Endothelial cell (in vitro differentiated cells): ENCODE results near the gene EAF2. TPM values are rescaled to one million over a fixed set of nuclear protein-coding genes. Genes with fewer than 3 reads are reported as not detected.

Source experiments
- DNase-seq: peaks from one replicate; pipeline ENCODE4 v3.0.0; 2021; ENCODE audit warnings: low spot score
- H3K27ac Mint-ChIP-seq: one replicate; pipeline ENCODE4 v1.8.0; 2021; ENCODE audit warnings: mixed read lengths, inconsistent platforms; ENCODE audit not compliant: unreplicated experiment
- H3K27me3 Mint-ChIP-seq: one replicate; pipeline ENCODE4 v1.8.0; 2021; ENCODE audit warnings: mild to moderate bottlenecking, moderate library complexity, mixed read lengths, inconsistent platforms; ENCODE audit not compliant: unreplicated experiment
- H3K36me3 Mint-ChIP-seq: one replicate; pipeline ENCODE4 v1.8.0; 2021; ENCODE audit warnings: mild to moderate bottlenecking, low read depth, mixed read lengths, inconsistent platforms; ENCODE audit not compliant: unreplicated experiment
- H3K4me1 Mint-ChIP-seq: one replicate; pipeline ENCODE4 v1.8.0; 2021; ENCODE audit warnings: mild to moderate bottlenecking, mixed read lengths, inconsistent platforms; ENCODE audit not compliant: unreplicated experiment
- H3K4me3 Mint-ChIP-seq: one replicate; pipeline ENCODE4 v1.8.0; 2021; ENCODE audit warnings: mild to moderate bottlenecking, mixed read lengths, inconsistent platforms; ENCODE audit not compliant: unreplicated experiment
- H3K9me3 Mint-ChIP-seq: one replicate; pipeline ENCODE4 v1.8.0; 2021; ENCODE audit warnings: mixed read lengths, inconsistent platforms; ENCODE audit not compliant: unreplicated experiment
- CTCF ChIP-seq: fragments of 200-600 bp; sonication (generic); IDR thresholded peaks from one replicate; pipeline ENCODE4 v1.5.0; 2021; ENCODE audit warnings: antibody characterized with exemption; ENCODE audit not compliant: unreplicated experiment
- total RNA-seq: library from RNA; stranded (reverse); fragmentation: NEBNext Ultra II Directional; extraction: Animal tissue kit (Norgen Biotek cat#: 25700); gene quantifications from one replicate; pipeline ENCODE4 v1.2.1, GENCODE V29; 2021; ENCODE audit not compliant: unreplicated experiment

The EAF2 gene
- total RNA-seq, 1 donor from 2014 or later, result 4.0 TPM

- TF ChIP-seq CTCF, result no peak
- H3K4me1 Mint-ChIP-seq, result no peaks in the 10 kb centered on the region
- DNase-seq, result no peak
- peaks cover 56% of the 10 kb centered on the region for H3K36me3 Mint-ChIP-seq
- no peaks in the 10 kb centered on the region for H3K9me3 Mint-ChIP-seq
- no peak overlapping the region for H3K27ac Mint-ChIP-seq
- no peak overlapping the region for H3K4me3 Mint-ChIP-seq
- peaks cover 2% of the 10 kb centered on the region for H3K27me3 Mint-ChIP-seq
Measured at GRCh38 chr3:121819236-121819635, 15.8 kb upstream of the EAF2 start.

- no peak for DNase-seq
- no peaks in the 10 kb centered on the region for H3K9me3 Mint-ChIP-seq
- H3K36me3 Mint-ChIP-seq, result peaks cover 62% of the 10 kb centered on the region
- H3K4me3 Mint-ChIP-seq, result peak overlapping the region; percentile 63
- H3K27ac Mint-ChIP-seq, result no peak overlapping the region
- H3K4me1 Mint-ChIP-seq, result no peaks in the 10 kb centered on the region
- peaks cover 2% of the 10 kb centered on the region for H3K27me3 Mint-ChIP-seq
- TF ChIP-seq CTCF, result no peak
Measured at GRCh38 chr3:121821421-121822199, 13.4 kb upstream of the EAF2 start.

GRCh38 chr3:121822973-121823372 lies 12.0 kb upstream of the EAF2 start:
- Mint-ChIP-seq H3K27me3 (peaks cover 2% of the 10 kb centered on the region), H3K4me1 (no peaks in the 10 kb centered on the region), H3K9me3 (no peaks in the 10 kb centered on the region), H3K36me3 (peaks cover 58% of the 10 kb centered on the region), H3K4me3 (peak overlapping the region; percentile 43), H3K27ac (no peak overlapping the region)
- DNase-seq, result no peak
- no peak for TF ChIP-seq CTCF

DNA sequence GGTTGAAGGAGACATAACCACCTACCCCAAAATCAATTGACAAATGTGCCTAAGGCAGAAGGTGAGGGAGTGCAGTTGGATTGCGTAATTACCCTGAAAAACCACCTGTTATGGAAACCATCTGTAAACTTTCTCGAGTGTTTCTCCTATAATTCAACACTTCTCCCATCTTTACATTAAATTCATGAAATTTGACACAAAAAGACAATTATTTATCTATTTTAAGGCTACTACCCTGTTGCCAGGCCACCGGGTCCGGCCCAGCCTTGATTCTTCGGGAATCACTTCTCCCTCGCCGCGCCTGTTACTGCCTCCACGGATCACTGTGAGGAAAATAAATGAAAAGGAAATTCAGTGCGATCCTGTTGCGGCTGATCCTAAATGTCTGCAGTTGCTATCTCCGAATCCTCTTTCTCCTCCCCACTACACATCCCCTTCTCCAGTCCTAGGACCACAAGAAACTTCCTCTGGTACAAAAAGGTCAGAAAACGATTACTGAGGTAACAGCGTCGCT lies 795 bp upstream of the EAF2 start:
- peaks cover 7% of the 10 kb centered on the region for H3K36me3 Mint-ChIP-seq
- H3K4me3 Mint-ChIP-seq, result peak overlapping the region; percentile 96
- peaks cover 6% of the 10 kb centered on the region for H3K27me3 Mint-ChIP-seq
- H3K27ac Mint-ChIP-seq, result peak overlapping the region; percentile 22
- no peak for TF ChIP-seq CTCF
- DNase-seq, result no peak
- no peaks in the 10 kb centered on the region for H3K9me3 Mint-ChIP-seq
- peaks cover 17% of the 10 kb centered on the region for H3K4me1 Mint-ChIP-seq

DNA sequence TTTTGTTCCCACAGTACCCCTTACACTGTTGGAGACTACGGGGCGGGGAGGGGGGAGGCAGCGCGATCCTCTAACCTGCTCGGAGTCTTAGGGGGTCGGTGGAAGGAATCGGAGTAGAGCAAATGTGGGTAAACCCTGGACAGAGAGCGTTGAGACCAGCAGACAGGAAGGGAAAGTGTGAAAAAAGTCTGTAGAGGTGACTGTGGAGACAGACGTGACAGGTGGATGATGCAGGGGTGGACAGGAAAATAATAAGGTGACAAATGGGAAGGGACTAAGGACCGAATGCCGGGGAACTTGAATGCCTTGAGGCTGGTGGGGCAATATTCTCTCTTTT lies 424 bp downstream of the EAF2 start:
- H3K4me1 Mint-ChIP-seq, result peaks cover 17% of the 10 kb centered on the region
- no peaks in the 10 kb centered on the region for H3K9me3 Mint-ChIP-seq
- peaks cover 6% of the 10 kb centered on the region for H3K27me3 Mint-ChIP-seq
- H3K27ac Mint-ChIP-seq, result peak overlapping the region; percentile 7
- H3K36me3 Mint-ChIP-seq, result peaks cover 7% of the 10 kb centered on the region
- DNase-seq, result no peak
- TF ChIP-seq CTCF, result no peak
- peak overlapping the region; percentile 96 for H3K4me3 Mint-ChIP-seq
